HG03575 (cell line): ENCODE results near the gene NGLY1.

Experiments used
- ATAC-seq: cut with Tn5 transposase; IDR thresholded peaks from one replicate; pipeline ENCODE4 v1.9.1; 2021; ENCODE audit not compliant: unreplicated experiment, insufficient number of reproducible peaks, low FRiP score; ENCODE audit errors: extremely low read depth

The NGLY1 gene

DNA sequence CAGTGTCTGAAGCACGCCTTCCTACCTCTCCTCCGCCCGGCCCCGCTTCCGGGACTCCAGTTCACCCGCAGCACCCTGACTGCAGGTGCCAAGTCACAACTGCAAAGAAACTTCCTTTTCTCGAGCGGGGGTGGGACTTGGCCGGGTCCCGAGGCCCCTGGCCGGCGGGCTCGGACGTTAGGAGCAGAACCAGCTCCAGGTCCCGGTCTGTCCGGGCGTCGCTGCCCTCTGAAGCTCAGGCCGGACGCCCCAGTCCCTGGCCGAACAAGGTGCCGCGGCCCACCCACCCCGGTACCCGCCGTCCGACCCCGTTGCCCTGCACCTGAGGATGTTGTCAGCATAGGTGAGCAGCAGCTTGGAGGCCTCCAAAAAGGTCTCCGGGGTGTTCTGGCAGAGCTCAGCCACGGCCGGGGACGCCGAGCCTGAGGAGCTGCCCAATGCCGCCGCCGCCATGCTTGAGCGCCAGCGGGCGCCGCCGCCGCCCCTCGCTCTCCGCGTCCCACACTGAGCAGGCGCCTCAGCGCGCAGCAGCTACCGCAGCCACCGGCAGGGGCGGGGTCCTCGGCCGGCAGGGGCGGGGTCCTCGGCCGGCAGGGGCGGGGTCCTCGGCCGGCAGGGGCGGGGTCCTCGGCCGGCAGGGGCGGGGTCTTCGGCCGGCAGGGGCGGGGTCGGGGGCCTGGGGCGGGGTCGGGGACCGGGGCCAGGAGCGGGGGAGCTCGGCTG is at the start of gene NGLY1:
Gene NGLY1, minus strand, starts transcription at position 506 of the 723 bp plus-strand sequence. Its CDS starts 53 bp downstream, at position 453.
- peak; percentile 29 for ATAC-seq

GRCh38 chr3:25831578-25831977 is 48.3 kb upstream of the NGLY1 start:
- ATAC-seq, result no peak

DNA sequence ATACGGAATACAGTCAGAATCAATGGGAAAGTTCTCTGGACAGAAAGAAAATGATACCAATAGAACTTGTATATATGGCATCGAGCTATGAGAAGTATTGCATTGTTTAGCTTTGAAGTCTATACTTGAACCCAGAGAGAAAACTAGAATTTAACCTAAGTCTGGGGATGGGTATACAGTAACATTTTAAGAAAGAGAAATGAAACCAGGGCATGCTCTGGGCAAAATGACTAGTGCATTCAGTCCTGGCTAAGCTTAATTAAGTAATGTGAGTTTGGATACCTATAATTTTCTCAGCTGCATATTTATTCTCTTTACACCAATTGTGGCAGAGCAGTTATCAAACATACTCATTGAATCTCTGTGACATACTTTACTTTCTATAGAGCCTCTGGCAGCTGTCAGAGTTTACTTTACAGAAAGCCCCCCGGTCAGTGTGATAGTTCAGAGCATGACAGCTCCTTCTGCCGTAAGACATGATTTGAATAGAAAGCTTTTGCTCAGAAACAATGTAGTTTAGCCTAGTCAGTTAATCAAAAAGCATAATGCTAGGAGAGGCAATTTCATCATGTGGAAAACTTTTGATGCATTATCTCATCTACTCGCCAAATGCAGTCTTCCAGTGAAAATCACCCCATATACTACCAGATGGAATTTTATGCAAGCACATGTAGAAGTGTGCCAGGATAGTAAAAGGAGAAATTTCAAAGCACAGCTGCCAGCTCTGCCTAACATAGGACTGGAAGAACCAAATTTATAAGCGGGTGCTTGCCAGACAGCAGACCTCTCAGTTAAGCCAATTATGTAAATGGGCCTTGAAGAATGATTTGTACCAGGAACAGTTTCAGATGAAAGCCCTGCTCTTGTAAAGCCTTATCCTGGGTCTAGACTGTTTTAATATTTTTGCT is 47.4 kb upstream of the NGLY1 start:
- ATAC-seq, result no peak

DNA sequence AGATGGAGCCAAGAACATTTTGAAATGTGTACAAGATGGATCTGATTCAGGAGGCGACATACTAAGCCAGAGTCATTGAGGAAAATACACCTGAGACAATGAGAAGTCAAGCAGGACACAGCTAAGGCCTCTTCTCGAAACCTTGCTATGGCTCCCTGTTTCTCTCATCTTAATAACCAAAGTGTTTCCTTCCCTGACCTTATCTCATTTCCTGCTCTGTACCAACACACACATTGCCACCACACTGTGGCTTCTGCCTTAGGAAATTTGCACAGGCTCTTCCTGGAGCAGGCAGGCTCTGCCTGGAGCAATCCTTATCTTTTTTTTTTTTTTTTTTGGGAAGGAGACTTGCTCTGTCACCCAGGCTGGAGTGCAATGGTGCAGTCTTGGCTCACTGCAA is 43.3 kb upstream of the NGLY1 start:
- no peak for ATAC-seq

DNA sequence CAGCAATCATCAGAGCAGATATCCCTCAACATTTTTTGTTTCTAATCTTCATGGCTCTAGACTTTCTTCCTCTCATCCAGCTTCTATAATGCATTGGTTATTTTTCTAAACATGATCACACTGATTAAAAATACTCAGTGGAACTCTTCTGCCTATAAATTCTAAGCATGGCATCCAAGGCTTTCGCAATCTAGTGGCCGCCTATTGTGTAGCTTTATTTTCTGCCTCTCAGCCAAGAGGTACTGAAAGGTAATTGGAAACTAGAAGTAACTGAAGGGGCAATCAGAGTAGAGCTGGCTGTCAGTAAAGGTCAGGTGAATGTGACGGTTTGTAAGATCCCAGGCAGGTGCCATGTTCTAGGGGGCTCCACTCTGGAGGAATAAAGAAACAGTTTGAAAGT is 40.1 kb upstream of the NGLY1 start:
- ATAC-seq, result no peak

DNA sequence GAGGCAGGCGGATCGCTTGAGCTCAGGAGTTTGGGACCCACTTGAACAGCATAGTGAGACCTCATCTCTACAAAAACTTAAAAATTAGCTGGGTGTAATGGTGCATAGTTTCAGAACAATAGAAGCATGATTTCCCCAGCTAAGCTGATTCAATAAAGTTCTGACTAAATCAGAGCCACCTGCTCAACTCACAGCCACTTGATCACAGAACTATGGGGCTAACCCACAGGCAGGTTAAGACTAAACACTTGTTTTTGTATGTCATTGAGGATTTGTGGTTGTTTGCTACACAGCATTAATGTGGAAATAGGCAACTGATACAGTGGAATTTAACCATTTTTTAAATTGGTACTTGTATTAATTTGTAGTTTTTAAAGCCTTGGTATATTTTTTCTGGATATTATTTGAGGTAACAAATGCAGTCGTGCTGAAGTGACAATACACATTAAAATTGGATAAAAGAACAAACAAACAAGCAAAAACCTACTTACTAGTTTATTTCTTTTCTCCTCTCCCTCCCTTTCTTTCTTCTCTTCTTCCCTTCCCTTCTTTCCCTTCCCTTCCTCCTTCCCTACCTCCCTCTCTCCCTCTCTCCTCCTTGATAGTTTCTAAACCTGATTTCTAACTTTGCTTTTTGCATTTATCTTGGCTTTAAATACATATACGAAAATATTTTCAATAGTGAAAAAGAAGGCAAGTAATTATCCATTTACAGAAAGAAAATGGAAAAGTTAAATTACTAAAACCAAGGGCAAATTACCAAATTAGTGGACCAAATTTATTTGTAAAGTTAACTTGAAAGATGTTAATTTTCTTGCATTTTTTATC is 38.7 kb upstream of the NGLY1 start:
- ATAC-seq, result no peak

- no peak for ATAC-seq
Measured at GRCh38 chr3:25820816-25821486, 37.7 kb upstream of the NGLY1 start.

DNA sequence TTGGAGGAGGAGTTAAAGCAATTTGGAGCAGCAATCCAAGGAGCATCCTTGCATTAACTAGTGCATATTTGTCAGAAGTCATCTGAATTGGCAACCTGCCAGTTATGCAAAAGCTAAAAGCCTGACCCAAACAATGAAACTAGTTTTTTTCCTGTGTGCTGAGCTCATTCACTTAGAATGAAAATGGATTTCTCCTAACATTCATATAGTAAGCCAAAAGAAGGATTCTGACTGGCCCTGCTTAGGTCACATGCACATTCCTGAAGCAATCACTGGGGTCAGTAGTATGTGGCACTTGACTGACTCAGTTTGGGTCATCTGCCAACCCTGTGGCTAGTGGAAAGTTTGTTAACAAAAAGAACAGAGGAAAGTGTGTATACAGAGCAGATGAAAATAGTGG is 37.1 kb upstream of the NGLY1 start:
- no peak for ATAC-seq

DNA sequence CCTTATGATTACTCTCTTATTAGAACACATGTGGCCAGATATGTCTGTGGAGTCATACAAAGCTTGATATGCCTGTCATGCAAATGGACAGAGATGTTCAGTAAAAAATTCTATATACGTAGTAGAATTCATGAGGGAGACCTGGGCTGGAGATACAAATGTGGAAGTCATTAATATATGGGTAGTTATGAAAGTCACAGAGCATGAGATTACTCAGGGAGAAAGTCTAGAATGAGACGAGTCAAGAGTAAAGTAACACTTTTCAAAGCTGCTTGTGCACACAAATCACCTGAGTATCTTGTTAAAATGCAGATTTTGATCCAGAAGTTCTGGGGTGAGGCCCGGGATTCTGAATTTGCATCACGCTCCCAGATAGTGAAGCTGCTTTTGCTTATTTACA is 35.1 kb upstream of the NGLY1 start:
- ATAC-seq, result no peak

GRCh38 chr3:25817638-25818037 is 34.4 kb upstream of the NGLY1 start:
- no peak for ATAC-seq

DNA sequence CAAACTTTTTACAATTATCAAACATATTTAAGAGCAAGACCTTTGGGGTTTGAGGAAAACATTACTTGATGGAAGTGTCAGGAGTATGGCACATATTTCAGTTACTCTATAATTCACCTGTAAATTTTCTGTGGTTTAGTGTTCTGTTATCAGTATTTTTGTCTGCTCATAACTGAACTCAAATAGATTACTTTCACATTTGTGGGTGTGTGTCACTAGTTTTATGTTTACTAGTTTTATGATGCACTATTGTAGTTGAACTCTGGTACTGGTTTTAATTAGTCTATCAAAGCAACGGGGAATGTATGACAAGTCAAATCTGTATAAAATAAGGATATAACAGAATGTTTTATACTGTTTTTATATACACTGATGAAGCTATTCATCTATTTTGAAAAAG is 33.9 kb upstream of the NGLY1 start:
- ATAC-seq, result no peak

DNA sequence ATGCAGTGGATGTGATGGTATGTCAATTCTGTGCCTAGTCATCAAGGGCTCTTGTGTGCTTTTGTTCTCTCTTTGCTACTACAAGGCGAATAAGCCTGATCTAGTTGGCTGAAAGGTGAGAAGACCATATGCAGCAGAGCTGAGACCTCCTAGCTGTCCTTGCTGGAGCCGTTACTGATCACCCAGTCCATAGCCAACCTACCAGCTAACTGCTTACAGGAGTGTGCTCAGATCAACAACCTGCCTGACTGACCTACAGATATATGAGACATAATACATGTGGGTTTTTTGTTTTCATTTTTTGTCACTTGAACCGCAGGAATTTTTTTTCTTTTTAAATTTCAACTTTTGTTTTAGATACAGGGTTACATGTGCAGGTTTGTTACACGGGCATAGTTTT is 29.4 kb upstream of the NGLY1 start:
- no peak for ATAC-seq

DNA sequence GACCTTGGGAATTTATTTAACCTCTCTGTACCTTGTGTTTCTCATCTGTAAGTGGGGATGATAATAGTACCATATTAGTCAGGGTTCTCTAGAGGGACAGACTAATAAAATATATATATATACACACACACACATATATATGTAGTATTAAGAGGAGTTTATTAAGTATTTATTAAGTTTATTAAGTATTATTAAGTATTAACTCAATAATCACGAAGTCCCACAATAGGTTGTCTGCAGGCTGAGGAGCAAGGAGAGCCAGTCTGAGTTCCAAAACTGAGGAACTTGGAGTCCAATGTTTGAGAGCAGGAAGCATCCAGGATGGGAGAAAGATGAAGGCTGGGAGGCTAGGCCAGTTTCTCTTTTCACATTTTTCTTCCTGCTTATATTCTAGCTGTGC is 21.4 kb upstream of the NGLY1 start:
- no peak for ATAC-seq

- no peak for ATAC-seq
Measured at GRCh38 chr3:25803833-25804232, 20.6 kb upstream of the NGLY1 start.

GRCh38 chr3:25801786-25802185 is 18.5 kb upstream of the NGLY1 start:
- ATAC-seq, result no peak

- peak; percentile 72 for ATAC-seq
Measured at GRCh38 chr3:25789596-25790556, 6.6 kb upstream of the NGLY1 start, which contains the start of gene OXSM. Gene OXSM (plus strand): TSS chr3:25790090. CDS start chr3:25791021, 931 bp downstream.

DNA sequence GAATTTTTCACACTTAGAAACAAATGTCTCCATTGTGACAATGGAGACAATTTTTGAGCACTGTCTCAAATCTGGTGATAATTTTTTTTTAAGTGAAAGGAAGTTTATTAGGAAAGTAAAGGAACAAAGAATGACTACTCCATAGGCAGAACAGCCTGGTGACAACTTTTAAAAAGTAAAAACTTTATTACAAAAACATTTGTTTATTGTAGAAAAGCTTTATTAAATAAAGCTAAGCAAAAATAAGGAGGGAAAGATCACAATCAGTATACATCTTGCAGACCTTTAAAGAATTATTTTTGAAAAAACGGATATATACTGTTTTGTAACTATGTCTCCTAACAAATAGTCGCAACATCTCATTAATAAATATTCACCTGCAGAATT is 6.0 kb upstream of the NGLY1 start:
- no peak for ATAC-seq

GRCh38 chr3:25787689-25788088 is 4.4 kb upstream of the NGLY1 start:
- no peak for ATAC-seq
